ENCODE data around the gene UGGT1. TPM values are rescaled to one million over a fixed set of nuclear protein-coding genes. Genes with fewer than 3 reads are reported as not detected.

Gene UGGT1
- total RNA-seq, 4 donors from 2014 or later: 17.8 to 57.2 (median 27.2) TPM

DNA sequence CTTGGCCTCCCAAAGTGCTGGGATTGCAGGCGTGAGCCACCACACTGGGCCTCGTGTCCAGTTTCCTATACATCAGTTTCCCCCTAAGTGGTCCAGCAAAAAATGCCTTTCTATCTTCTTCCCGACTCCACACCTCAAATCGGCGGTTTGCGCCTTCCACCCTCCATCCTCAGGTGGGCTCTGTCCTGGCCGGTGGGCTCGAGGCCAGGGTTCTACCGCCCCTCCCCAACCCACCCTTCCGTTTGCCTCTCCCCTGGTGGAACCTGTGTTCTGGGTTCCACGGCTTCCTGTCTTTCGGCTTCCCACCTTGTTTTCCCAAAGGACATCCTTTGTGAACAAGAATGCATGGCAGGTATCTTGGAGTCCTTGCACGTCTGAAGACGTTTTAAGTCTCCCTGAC, 123.3 kb downstream of the UGGT1 start:
- no peak overlapping the region for H3K4me3 ChIP-seq (ENCODE audit: low read depth, poor library complexity, severe bottlenecking)
- no peak for DNase-seq (ENCODE audit: low spot score in 2 of 2)
- TF ChIP-seq CTCF (IDR thresholded peaks at IDR 0.05) (no peak), POLR2A (IDR thresholded peaks at IDR 0.05) (no peak)
- WGBS, 2 donors: 86 to 92% methylated on average over 14 of the region's 14 CpGs
- intact Hi-C loops (cut with DNase I; ENCODE audit: low total_unique reads): no loop called here

DNA sequence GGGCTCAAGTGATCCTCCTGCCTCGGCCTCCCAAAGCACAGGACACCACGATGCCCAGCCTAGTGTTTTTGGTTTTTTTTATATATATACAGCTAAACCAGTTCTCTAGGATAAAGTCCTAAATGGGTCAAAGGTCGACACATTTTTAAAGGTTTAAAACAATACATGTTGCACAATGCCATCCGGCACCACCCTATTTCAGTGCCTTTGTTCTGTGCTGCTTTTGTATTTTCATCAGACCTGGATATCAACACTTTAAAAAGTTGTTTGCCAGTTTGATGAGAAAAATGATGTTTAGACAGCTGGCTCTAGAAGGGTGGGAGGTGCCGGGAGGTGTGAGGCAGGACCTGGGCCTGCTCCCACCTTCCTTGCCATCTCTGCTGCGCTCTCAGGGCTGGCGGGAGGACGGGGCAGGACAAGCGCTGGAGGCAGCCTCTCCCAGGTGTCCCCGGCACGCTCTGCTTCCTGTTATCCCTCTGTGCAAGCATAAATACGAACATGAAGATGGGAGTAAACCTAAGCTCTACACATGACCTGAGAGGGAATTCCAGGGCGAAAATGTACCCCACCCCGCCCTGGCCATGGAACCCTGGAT, 124.0 kb downstream of the UGGT1 start:
- no peak for DNase-seq (ENCODE audit: low spot score in 2 of 2)
- H3K4me3 ChIP-seq (ENCODE audit: low read depth, poor library complexity, severe bottlenecking): no peak overlapping the region
- 84 to 87% methylated on average over 14 of the region's 14 CpGs for WGBS, 2 donors
- TF ChIP-seq POLR2A (IDR thresholded peaks at IDR 0.05): no peak
- TF ChIP-seq CTCF (IDR thresholded peaks at IDR 0.05): no peak
- intact Hi-C loops (cut with DNase I; ENCODE audit: low total_unique reads): no loop called here

DNA sequence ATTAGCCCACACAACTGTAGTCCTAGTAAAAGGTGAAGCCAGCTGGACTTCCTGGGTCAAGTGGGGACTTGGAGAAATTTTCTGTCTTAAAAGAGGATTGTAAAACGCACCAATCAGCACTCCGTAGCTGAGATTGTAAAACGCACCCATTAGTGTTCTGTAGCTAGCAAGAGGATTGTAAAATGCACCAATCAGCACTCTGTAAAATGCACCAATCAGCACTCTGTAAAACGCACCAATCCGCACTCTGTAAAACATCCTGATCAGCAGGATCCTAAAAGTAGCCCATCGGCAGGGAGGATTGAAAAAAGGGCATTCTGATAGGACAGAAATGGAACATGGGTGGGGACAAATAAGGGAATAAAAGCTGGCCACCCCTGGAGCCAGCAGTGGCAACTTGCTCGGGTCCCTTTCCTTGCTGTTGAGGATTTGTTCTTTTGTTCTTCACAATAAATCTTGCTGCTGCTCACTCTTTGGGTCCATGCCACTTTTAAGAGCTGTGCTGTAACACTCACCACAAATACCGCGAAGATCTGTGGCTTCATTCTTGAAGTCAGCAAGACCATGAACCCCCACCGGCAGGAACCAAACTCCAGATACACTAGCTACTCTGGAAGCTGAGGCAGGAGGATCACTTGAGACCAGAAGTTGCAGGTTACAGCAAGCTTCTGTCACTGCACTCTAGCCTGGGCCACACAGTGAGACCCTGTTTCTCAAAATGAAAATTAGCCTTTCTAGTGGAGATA, 125.1 kb downstream of the UGGT1 start:
- no peak overlapping the region for H3K4me3 ChIP-seq (ENCODE audit: low read depth, poor library complexity, severe bottlenecking)
- DNase-seq (ENCODE audit: low spot score in 2 of 2): no peak
- 81 to 86% methylated on average over 10 of the region's 10 CpGs for WGBS, 2 donors
- intact Hi-C loops (cut with DNase I; ENCODE audit: low total_unique reads): no loop called here
- no peak for TF ChIP-seq CTCF (IDR thresholded peaks at IDR 0.05)
- TF ChIP-seq POLR2A (IDR thresholded peaks at IDR 0.05): no peak

DNA sequence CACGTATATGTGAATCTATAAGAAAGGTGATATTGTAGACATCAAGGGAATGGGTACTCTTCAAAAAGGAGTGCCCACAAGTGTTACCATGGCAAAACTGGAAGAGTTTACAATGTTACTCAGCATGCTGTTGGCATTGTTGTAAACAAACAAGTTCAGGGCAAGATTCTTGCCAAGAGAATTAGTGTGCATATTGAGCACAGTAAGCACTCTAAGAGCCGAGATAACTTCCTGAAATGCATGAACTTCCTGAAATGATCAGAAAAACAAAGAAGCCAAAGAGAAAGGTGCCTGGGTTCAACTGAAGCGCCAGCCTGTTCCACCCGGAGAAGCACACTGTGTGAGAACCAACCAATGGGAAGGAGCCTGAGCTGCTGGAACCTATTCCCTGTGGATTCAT, 126.7 kb downstream of the UGGT1 start:
- no peak for DNase-seq (ENCODE audit: low spot score in 2 of 2)
- TF ChIP-seq POLR2A (IDR thresholded peaks at IDR 0.05) (no peak), CTCF (IDR thresholded peaks at IDR 0.05) (no peak)
- intact Hi-C loops (cut with DNase I; ENCODE audit: low total_unique reads): no loop called here
- WGBS, 2 donors: 52 to 61% methylated on average over 4 of the region's 4 CpGs
- H3K4me3 ChIP-seq (ENCODE audit: low read depth, poor library complexity, severe bottlenecking): no peak overlapping the region

DNA sequence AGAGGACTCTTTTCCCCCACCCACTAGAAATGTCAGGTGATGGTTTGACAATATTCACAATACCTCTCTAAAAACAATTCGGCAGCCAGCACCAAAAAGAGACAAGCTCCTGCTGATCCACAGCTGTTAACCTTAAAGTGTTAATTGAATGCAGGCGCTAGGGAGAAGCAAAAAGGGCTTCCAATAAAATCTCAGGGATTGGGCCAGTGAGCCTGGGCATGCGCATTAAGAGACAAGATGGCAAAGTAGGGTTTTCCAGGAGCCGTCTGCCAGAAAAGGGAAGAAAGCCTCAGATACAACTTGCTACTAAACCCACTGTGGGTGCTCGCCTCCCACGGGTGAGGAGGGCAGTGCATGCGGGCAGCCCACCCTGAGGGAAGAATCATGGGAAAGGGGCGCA, 128.9 kb downstream of the UGGT1 start:
- H3K4me3 ChIP-seq (ENCODE audit: low read depth, poor library complexity, severe bottlenecking): no peak overlapping the region
- TF ChIP-seq POLR2A (IDR thresholded peaks at IDR 0.05) (no peak), CTCF (IDR thresholded peaks at IDR 0.05) (no peak)
- WGBS, 2 donors: 54 to 63% methylated on average over 8 of the region's 8 CpGs
- intact Hi-C loops (cut with DNase I; ENCODE audit: low total_unique reads): no loop called here
- DNase-seq (ENCODE audit: low spot score in 2 of 2): no peak

All from lower leg skin (tissue), 4 donors.